Fibroblast of villous mesenchyme (primary cell): Measurements from ENCODE around the gene OR56A1. TPM values are rescaled to one million over a fixed set of nuclear protein-coding genes. Genes with fewer than 3 reads are reported as not detected.

Source experiments
- DNase-seq: peaks from one replicate; pipeline ENCODE4 v3.0.0-alpha.2; 2010; ENCODE audit warnings: low read depth
- H3K4me3 ChIP-seq: 2 replicates; pipeline ENCODE4 v1.5.1; 2011; ENCODE audit warnings: low read depth, mild to moderate bottlenecking, low read length
- total RNA-seq: library from RNA; depleted of rRNA; stranded (reverse); fragments of >200 nt; gene quantifications from 2 replicates; pipeline ENCODE4 v1.2.3, GENCODE V29; 2012
- TF ChIP-seq, protein P1 (sequence below): IDR thresholded peaks from 2 replicates; pipeline ENCODE4 v1.5.1; 2012; ENCODE audit warnings: low read depth, mild to moderate bottlenecking, low read length; ENCODE audit not compliant: insufficient read depth

The OR56A1 gene
- total RNA-seq, 1 donor: under 0.01 TPM

- no peak for DNase-seq
- TF ChIP-seq, protein P1, sequence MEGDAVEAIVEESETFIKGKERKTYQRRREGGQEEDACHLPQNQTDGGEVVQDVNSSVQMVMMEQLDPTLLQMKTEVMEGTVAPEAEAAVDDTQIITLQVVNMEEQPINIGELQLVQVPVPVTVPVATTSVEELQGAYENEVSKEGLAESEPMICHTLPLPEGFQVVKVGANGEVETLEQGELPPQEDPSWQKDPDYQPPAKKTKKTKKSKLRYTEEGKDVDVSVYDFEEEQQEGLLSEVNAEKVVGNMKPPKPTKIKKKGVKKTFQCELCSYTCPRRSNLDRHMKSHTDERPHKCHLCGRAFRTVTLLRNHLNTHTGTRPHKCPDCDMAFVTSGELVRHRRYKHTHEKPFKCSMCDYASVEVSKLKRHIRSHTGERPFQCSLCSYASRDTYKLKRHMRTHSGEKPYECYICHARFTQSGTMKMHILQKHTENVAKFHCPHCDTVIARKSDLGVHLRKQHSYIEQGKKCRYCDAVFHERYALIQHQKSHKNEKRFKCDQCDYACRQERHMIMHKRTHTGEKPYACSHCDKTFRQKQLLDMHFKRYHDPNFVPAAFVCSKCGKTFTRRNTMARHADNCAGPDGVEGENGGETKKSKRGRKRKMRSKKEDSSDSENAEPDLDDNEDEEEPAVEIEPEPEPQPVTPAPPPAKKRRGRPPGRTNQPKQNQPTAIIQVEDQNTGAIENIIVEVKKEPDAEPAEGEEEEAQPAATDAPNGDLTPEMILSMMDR: no peak
- H3K4me3 ChIP-seq: no peak overlapping the region
Measured at GRCh38 chr11:6057452-6057851, 26.9 kb upstream of the OR56A1 start.

DNA sequence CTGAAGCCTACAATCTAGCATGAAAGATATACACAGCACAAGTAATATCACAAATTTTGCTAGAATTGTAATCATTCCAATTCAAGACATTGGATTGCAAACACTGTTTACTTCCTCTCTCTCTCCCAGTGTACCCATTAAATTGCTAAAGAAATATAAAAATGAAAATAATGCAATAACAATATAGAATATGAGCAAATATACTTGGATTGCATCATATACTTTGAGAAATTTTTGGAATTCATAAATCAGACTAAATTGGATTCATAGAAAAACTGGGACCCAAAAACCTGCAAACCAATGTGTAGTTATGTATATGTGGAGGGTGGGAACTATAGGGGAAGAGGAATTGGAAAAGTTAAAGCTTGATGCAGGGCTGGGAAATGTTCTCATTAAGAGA, 25.0 kb upstream of the OR56A1 start:
- TF ChIP-seq, protein P1: no peak
- no peak for DNase-seq
- H3K4me3 ChIP-seq: no peak overlapping the region

GRCh38 chr11:6052374-6052773, 21.8 kb upstream of the OR56A1 start:
- TF ChIP-seq, protein P1: no peak
- no peak for DNase-seq

DNA sequence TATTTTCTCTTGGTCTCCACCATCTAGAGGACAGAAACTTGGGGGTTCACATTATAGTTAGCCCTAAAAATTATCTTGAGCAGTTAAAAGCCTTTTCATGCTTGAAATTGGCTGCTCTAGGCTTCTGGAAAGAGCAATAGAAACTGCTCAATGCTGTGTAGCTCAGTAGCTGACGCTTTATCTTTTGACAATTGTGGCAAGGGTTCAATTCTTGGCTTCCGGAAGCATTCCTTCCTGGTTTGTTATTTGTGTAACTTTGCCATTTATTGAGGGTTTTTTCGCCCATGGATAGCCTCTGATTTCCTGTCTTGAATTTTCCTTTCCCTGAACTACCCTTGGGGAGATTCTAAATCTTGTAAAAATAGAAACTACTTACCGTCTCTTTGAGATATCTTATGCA, 10.3 kb upstream of the OR56A1 start:
- TF ChIP-seq, protein P1: no peak
- no peak for DNase-seq
- no peak overlapping the region for H3K4me3 ChIP-seq

More at GRCh38 chr11:6052374-6052773, 21.8 kb upstream of the OR56A1 start:
- H3K4me3 ChIP-seq: no peak overlapping the region

DNA sequence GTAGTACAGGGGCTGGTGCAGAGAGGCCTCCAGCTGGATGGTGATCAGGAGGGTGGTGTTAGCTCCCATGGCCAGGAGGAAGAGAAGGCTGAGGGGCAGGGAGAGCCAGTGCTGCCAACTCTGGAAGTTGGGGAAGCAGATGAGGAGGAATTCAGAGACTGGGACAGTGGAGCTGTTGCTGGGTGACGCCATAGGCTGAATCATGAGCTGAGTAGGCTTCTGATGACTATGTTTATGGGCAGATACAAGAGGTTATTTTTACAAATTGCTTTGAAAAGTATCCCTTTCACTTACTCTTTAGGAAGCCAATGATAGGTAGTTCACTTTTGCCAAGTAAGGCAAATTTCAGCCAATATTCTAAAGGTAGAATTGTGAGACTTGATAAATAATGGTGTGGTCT, 3.1 kb downstream of the OR56A1 start:
- no peak for DNase-seq
- TF ChIP-seq, protein P1: no peak
- no peak overlapping the region for H3K4me3 ChIP-seq

DNA sequence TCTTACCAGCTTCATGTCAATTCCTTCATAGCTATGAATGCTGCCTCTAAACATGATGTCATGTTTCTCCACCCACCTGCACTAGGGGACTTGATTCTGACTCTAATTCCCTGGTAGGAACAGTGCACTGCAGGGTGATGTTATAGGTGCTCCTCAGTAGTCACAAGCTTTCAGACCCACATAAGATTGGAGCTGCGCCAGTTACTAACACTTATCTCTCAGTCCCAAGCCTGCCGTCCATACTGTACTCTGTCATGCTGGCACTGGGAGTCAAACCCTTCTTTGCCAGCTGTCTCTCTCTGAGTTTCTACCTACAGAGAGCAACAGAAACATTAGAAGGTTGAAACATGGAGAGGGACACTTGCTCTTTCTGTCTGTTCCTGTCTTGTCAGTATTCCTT, 5.5 kb downstream of the OR56A1 start:
- no peak for DNase-seq
- H3K4me3 ChIP-seq: no peak overlapping the region
- TF ChIP-seq, protein P1: no peak

- DNase-seq: peak; percentile 56
- TF ChIP-seq, protein P1: peak; percentile 58
- H3K4me3 ChIP-seq: no peak overlapping the region
Measured at GRCh38 chr11:6022956-6023355, 7.6 kb downstream of the OR56A1 start.
